NCI-H1092 (cell line): Measurements from ENCODE around the gene ABLIM1.

Experiments
- DNase-seq: peaks from one replicate; lab custom pipeline; 2025; lab: John Stamatoyannopoulos, UW

The ABLIM1 gene

DNA sequence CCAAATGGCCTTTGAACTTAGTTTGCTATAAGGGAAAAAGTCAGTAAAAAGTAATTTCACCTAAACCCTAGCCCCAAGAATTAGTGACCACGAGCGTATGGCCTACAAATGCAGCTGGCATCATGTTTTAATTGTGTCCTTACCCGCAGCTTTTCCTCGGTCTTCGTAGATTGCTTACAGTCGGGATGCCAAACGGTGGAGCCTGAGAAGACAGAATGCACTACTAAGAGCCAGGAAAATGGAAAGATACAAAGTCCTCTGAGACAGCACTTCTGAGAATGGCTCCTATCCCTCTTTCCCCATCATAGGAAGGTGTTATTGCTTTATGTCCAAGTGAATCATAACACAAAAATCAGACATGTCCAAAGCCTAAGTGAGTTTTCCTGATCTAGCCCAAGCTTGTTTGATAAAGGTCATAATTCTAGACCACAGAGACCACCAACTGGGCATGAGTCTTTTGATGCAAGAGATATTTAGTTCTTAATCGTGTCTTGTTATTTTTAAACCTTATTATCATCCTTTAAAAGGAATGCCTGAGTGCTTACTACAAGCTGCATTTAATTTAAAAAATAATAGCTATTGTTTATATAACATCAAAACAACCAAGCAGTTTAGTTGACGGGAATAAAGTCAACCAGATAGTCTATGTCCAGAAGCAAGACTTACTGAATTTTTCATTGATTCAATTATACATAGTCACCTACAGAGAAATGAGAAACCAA is 170.1 kb downstream of the ABLIM1 start:
- no peak for DNase-seq

DNA sequence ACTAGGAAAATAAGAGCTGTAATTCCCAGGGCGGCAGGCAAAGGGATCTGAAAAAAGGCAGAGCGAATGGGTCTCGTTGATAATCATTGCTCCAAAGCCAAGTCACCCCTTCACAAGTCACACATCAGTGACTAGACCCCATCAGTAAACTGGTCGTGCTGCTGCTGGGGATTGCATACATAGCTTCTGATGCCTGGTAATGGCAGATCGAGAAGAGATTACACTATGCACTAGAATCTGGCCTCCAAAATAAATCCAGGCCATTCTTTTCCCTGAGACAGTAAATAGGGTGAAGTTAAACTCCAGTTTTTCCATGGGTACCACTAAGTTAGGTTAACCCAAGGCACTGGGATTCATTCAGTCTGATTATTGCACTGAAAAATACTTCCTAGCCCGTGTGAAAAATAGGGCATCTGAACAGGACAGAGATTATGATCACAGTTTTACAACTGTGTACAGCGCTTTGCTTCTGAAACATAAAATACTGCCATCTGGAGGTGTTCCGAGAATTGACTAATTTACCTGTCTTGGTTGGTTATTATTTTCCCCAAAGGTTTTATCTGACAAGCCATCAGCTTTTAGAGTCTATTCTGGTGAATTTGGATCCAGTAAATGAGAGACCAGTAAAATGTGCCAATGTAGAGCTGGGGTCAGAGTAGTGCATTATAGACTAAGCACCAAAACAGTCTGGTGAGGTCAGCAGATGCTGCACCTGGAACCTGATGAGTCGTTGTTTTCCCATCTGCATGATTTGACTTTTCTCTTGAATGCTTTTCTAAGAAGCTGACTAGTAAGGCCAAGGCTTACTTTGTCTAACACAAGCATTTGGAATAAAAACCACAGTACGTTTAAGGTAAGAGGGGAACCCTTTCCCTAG is 170.9 kb downstream of the ABLIM1 start:
- peak; percentile 50 for DNase-seq

DNA sequence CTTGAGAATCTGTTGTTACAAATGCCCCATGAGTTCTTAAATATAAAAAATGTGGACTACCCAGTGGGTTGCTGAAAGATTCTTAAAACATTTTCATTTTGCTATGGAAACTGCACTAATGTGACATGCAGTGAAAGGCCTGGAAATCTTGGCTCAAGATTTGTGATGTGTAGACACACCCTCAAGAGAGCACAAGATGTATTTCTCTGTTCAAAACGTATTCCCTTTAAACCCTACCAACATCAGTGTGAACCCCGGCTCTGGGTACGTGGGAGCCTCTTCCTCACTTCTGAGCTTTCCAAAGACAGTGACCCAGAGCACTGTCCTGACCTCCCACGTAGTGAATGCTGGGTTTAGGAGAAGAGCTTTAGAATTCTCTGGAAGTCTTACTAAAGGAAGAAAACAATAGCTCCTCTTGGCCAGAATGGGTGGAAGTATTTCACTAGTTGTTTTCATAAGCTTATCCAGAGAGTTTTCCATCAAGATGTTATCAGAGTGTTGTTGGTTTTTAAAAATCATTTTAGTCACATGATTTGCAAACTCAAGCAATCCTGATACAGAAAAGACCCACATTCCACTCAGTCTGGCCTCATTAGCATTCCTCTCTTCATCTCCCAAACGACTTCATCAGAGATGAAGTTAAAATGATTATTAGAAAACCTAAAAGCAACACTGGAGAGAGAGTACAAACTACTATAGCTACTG is 172.2 kb downstream of the ABLIM1 start:
- DNase-seq, result no peak

DNA sequence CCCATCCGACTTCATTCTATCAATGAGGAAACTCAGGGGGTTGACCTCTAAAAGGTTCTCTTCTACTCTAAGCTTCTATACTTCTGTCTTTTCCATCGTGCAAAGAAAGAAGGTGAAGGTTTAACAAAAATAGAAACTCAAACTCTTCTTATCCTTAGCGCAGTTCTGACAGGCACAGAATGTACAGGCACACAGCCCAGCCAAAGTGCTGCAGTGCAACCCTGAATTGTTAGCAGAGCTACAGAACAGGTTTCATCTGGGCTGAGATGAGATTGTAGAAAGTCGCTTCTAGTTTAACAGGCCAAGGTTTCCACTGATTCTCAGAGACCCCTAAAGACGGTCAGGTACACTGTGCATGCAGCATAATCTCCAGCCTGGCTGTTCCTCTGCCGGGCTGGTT is 174.5 kb downstream of the ABLIM1 start:
- DNase-seq, result no peak

DNA sequence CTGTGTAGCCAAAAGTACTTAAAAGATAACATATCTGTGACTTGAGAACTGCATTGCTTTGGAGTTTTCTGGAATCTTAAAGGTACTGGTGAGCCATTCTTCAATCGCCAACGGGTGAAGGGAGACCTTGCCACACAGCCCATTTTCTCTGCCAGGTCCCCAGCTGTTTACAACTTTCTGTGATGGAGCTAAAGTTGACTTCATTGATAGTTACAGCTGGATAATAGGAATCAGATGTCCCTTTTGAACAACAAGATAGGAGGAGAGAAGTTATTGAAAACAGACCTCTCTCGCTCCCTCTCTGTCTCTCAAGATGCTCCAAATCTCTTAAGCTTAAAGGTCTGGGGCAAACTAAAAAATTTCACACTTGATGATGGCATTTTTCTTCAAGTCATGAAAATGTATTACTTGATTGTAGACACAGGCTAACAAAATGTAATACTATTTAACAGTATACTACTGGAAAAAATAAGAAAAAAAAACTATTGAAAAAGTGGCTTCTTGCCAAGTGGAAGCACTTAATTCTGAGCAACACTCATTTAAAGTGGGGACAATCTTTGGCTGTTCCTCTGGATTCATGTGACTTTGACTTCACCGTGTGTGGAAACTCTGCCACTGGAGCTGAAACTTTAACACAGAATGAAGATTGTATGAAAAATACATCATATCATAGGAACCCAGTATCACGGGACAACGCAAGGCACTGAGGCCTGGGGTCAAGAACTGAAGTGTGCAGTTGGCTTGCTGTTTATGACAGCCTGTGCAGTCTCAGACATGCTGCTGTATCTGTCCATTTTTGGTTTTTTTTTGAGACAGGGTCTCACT is 175.4 kb downstream of the ABLIM1 start:
- no peak for DNase-seq

DNA sequence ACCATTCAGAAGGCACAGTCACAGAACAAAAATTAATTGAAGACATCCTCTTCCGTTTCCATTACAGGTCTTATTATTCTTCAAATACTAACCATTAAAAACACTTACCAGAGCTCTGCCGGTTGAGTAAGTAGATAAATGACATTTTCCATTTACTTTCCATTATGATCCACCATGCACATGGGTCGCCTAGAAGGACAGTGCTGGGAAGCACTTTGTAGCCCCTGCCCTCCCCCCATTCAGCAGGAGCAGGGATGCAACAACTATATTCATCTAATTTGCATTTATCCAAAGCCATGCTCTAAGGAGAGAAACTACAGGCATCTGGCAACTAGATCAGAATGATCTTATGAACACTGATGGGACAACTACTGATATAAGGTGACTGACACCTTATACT is 177.0 kb downstream of the ABLIM1 start:
- no peak for DNase-seq

DNA sequence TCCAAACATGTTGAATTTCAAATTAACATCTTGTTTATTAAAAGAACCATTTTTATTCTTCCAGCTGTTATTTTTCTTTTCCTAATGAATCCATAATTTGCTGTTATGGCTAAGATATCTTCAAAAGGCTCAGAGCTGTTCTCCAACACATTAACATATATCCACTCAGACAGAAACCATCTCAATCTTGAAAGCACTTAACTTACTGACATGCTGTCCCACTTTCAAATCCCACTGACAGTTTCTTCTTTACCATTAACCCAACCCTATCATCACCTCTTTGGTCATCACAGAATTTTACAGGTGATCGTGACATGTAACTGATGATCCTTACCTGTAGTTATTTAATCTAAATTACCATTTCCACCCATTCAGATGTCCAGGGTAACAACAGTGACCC is 178.2 kb downstream of the ABLIM1 start:
- DNase-seq, result no peak

DNA sequence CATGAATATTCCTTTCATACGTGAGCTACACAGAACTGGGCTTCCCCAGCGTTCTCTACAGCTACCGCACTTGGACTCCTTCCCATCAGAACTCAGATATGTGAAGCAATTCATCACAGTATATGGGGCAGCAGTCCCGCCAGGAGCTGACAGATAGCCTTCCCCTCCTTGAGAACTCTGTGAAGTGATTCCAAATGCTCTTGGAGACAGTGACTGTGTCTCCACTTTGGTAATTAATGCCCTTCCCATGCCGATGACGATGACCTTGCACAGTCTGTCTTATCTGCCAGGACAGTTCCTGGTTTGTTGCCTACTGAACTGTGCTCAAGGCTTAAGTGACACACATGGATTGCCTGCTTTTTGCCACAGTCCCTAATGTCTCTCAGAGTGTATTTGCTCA is 178.8 kb downstream of the ABLIM1 start:
- no peak for DNase-seq

DNA sequence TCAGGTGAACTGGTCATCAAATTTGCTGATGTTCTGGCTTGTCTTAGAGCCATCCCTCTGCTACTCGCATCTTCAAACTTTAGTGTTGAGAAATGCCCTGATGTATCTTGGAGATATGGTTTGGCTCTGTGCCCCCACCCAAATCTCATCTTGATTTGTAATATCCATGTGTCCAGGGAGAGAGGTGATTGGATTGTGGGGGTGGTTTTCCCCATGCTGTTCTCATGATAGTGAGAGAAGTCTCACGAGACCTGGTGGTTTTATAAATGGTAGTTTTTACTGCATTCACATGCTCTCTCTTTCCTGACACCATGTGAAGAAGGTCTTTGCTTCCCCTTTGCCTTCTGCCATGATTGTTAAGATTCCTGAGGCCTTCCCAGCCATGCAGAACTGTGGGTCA is 179.8 kb downstream of the ABLIM1 start:
- DNase-seq, result no peak

DNA sequence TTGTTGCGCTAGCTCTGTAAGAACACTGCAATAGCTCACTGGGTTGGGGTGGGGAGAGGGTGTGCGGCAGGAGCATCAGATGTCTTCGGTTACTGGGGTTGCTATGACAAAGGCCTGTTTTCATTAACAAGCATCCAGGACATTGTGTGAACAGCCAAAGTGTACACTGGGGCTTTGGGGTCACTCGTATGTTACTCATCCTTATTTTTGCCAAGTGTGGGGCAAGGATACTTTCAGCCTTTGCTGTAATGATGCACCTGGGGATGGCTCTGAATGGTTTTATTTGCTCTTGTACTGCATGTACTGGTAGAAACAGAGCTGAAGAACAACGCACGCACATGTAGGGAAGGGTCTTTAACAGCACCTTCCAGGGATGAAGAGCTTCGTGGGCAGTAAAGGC is 180.8 kb downstream of the ABLIM1 start:
- no peak for DNase-seq

DNA sequence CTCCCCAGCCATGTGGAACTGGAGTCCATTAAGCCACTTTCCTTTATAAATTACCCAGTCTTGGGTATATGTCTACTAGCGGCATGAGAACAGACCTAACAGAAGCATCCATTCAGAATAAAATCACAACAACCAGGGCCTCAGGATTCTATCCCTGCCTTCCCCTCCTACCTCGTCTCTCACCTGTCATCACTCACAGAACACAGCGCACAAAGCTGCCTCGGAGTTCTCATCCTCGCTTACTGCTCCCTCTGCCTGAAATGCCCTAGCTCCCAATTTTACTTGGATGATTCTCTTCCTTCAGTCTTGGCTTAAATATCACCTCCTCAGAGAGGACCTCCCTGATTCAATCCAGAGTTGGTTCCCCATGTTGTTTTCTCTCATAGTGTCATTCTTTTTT is 183.1 kb downstream of the ABLIM1 start:
- no peak for DNase-seq

DNA sequence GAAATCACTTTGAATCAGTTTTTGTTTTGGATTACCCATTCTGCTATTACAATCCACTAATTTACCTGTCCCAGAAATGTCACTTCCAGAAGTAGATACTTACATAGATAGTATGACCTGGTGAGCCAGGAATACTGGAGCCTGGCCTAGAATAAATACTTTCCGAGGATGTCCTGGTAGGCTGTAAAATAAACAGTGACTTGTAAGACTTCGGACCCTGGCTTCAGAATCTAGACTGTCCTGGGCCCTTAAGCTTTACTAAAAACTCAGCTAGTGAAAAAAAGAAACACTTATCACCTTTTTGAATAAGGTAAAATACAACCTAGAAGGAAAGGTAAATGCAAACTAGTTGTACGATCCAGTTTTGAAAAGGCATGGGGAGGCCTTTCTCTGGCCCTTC is 184.3 kb downstream of the ABLIM1 start:
- no peak for DNase-seq

DNA sequence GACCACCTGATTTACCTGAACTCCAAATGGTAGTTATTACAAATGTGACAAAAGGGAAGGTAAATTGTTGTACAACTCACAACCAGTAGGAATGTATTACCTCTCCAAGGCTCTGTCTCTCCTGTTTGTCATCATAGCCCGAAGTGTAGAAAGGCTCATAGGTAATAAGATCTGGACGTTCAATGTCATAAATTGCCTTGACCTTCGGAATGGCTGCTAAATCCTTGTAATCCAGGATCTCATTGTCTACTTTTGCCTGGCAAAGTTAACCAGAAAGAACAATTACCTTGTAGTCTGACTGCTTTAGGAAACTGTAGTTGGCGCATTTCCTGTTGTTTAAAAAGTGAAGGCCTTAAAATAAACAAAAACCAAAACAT is 185.2 kb downstream of the ABLIM1 start:
- no peak for DNase-seq

DNA sequence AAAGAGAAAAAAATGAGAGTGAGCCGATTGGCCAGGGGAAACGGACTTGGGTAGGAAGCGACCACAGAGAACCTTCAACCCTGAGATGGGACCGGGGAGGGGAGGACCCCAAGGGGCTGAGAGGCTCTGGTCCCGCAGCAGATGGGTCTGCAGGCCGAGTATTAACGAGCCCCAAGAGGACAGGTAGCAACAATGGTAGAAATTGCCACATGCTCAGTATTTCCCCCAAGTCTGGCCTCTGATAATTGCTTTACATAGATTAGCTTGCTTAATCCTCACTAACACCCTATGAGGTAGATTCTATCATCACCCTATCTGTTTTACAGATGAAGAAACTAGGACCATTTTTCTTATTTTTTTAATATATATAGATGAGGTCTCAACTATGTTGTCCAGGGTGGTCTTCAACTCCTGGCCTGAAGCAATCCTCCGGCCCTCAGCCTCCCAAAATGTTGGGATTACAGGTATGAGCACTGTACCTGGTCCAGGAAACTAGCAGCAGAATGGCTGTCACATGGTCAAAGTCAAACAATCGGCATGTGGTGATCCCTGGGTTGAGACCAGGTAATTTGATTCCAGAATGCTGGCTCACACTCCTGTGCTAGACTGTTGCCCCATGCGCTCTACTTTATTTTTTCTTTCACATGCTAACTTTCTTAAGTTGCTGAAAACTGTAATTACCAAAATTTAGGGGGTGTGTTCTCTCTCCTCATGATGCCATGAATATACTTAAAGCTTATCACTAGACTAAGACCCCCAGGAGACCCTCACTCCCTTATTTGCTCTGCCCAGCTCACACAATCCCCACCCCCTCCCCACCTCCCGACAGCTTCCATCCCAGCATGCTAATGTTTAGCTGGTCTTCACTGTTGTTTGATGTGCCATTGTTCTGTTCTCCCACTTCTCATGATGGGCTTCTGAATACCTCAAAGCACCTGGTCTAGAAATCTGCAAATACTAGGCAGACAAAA is 185.9 kb downstream of the ABLIM1 start:
- DNase-seq, result no peak

DNA sequence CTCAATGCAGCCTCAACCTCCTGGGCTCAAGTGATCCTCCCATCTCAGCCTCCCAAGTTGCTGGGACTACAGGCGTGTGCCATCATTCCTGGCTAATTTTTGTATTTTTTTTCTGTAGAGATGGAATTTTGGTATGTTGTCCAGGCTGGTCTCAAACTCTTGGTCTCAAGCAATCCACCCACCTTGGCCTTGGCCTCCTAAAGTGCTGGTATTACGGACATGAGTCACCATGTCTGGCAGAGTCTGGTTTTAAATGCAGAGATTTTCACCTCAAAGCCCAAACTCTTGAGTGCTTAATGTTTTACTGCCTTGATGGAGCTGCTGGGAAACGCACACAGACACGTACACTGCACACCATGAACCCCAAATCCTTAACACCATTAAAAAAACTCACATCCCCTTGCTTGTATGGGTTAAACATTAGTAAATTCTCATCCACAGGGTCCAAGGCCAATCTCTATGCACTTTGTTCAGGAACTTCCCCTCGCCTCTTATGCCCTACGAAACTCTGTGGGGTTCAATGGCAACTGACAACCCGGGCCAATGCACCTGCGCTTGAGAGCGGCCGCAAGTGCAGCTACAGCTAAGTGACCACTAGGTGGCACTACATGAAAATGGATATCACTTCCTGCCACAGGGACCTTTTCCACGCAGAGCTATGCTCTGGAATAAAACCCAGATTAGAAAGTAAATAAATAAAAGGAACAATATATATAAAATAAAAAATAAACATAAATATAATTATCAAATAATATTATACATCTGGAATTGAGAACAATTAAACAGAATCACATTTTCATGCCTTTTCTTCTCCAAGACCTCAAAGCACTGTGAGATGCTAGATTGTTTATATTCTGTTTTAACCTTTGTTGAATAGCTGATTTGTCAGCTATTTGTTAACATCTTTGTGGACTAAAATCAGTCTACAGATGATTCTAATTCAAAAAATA is 186.8 kb downstream of the ABLIM1 start:
- DNase-seq, result peak; percentile 55

DNA sequence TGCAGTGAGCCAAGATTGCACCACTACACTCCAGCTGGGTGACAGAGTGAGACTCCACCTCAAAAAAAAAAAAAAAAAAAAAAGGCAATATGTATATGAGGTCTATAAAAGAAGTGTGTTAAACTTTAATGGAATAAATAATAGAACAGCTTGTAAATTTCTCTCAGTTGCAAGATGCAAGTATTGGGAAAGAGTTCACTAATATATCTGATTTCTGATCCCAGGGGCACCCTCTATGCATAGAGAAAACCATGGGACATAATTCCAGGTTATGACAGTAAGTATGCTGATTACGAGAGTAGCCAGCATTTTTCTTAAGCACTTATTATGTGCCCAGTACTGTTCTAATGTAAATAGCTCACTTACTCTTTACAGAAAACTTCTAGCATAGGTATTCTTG is 187.7 kb downstream of the ABLIM1 start:
- no peak for DNase-seq

DNA sequence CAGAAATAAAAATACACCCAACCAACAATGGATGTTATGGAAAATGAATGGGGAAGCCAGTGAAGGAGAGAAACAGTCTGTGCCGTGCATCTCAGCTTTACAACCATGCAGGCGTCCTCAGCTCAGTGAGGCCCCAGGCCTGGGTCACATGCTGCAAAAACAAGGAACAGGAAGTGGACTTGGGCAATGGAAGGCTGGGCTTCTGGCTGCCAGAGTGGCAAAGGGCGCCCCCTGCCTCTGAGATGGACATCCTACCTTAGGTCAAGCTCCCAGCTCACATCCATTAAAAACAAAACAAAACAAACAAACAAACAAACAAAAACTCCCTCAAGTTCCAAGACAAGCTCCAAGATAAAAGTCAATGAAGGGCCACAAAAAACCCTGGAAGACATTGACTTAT is 199.1 kb downstream of the ABLIM1 start:
- DNase-seq, result no peak

DNA sequence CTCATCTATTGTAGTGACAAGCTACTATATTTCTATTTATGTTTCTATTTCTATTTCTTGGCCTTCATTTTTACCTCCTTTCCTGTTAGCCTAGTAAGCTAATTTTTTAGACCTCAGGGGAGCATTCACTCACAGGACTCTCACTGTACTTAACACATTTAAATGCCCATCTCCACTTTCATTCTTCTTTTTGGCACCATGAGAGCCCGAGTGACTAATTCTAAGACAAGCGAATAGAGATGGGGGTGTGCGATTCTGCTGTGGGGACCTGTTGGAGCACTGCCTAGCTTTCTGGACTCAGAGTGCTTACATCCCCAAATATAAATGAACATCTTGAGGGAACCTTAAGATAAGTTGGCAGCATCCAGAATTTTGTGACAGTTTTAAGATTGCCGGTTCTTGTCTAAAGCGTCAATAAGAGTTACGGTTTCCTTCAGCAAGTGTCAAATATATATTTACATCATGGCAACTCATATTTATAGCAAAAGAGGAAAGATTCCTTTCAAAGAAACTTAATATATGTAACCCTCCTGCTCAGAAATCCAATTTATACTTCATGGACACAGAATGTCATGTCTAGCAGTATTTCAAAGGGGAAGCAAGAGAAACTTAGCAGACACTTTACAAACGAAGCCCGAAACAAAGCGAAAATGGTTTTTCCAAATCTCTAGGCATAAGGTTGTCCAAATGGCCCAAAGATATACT is 199.7 kb downstream of the ABLIM1 start:
- DNase-seq, result no peak

DNA sequence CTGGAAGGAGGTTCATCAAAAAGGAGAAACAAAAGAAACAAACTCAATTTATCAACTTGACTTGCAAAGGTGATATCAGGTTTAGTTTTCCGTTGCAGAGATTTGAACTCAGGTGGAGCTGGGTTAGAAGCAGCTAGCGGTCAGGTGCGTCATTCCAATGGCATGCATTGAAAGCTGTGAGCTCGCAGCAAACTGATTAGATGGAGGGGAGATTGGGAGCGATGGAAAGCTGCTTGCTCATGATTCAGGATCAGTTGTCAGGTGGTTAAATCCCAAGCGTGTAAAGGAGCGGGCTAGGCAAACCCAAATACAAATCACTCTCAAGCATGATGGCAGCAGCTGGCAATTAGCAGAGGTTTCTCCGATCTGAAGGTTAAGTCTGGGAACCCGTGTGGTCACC is 204.5 kb downstream of the ABLIM1 start:
- no peak for DNase-seq
